SH-SY5Y (cell line): ENCODE measurements around the gene TMEM135.
A peak's percentile ranks its signal among the peaks of the same experiment; 100 is the strongest.

Experiments used
- GATA2 ChIP-seq: IDR thresholded peaks from 2 replicates; pipeline ENCODE4 v1.6.1; 2011; ENCODE audit warnings: mild to moderate bottlenecking, low read depth, low read length
- GATA3 ChIP-seq: IDR thresholded peaks from 2 replicates; pipeline ENCODE4 v1.6.1; 2011; ENCODE audit warnings: low read depth, mild to moderate bottlenecking, low read length, moderate library complexity

DNA sequence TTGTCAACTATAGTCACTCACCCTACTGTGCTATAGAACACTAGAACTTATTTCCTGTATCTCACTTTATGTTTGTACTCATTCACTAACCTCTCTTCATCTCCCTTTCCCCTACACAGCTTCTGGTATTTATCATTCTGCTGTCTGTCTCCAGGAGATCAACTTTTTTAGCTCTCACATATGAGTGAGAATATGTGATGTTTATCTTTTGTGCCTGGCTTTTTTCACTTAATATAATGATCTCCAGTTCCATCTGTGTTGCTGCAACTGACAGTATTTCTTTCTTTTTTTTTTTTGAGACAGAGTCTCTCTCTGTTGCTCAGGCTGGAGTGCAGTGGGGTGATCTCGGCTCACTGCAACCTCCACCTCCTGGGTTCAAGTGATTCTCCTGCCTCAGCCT lies 68.1 kb downstream of the TMEM135 start:
- TF ChIP-seq GATA2 (peak; percentile 71), GATA3 (peak; percentile 67; the same call in 1 of the 2 replicates)
